Sigmoid colon (tissue), 3 donors: Measurements from ENCODE around the gene BCAN.

Source experiments
- POLR2A ChIP-seq, 2 donors: fragments of 450-650 bp; IDR thresholded peaks; one replicate each; pipeline ENCODE4 v1.6.1; 2016; ENCODE audit warnings: antibody characterized with exemption in 2 of 2, mild to moderate bottlenecking in 2 of 2, moderate library complexity in 2 of 2
- TF ChIP-seq, protein P1 (sequence below), 4 experiments: fragments of 450-650 bp in 3 of 4; fragments of 200-600 bp in 1 of 4; IDR thresholded peaks; one replicate each; pipeline ENCODE4 v1.5.1; 2016 to 2019; ENCODE audit warnings: antibody characterized with exemption in 4 of 4, mild to moderate bottlenecking in 3 of 4, moderate library complexity in 2 of 4

DNA sequence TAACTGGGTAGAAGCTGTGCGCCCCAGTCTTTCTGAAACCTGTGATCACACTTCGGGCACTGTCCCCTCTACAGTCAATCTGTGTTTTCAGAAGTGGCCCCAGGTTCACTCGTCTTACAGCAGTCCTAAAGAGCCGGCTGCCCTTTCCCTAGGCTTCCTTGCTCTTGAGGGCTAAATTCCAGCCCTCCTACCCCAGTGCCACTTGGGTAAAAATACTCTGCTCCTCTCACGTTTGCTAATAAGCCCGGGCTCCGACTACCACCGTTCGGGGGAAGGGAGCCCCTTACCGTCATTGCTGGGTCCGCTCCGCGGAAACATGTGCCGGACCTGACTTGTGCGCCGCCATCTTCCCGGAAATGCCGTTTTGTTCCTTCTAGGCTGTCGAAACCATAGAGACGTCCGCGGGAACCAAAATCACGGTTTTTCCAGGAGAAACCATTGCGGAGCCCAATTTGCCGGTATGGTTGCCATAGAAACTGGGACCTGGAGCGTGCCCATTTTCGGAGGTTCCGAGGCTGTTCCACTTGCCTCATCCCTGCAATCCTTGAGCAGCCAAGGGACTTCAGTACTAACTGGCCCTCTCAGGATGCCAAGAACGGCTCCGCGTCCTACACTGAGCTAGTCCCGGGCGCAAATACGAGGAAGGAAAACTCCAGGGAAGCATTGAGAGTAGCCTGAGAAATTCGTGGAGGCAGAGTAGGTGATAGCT, 40.6 kb upstream of the BCAN start, which contains the start of gene GPATCH4:
- TF ChIP-seq POLR2A (IDR thresholded peaks at IDR 0.05): no peak
- TF ChIP-seq, protein P1, sequence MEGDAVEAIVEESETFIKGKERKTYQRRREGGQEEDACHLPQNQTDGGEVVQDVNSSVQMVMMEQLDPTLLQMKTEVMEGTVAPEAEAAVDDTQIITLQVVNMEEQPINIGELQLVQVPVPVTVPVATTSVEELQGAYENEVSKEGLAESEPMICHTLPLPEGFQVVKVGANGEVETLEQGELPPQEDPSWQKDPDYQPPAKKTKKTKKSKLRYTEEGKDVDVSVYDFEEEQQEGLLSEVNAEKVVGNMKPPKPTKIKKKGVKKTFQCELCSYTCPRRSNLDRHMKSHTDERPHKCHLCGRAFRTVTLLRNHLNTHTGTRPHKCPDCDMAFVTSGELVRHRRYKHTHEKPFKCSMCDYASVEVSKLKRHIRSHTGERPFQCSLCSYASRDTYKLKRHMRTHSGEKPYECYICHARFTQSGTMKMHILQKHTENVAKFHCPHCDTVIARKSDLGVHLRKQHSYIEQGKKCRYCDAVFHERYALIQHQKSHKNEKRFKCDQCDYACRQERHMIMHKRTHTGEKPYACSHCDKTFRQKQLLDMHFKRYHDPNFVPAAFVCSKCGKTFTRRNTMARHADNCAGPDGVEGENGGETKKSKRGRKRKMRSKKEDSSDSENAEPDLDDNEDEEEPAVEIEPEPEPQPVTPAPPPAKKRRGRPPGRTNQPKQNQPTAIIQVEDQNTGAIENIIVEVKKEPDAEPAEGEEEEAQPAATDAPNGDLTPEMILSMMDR (IDR thresholded peaks at IDR 0.05): no peak
